AG04449 (cell line): ENCODE results near the gene CKAP2L.

Experiments used
- CTCF ChIA-PET: fragments of 350-600 bp; formaldehyde crosslinking; extraction: SDS; loops from one replicate; lab custom pipeline; 2021; ENCODE audit warnings: antibody characterized with exemption; lab: Yijun Ruan, JAX
- POLR2A ChIA-PET: fragments of 400-600, 350-600 bp; formaldehyde crosslinking; extraction: SDS; loops from one replicate; lab custom pipeline; 2020; ENCODE audit warnings: antibody characterized with exemption, inconsistent platforms; lab: Yijun Ruan, JAX
- DNase-seq: peaks from one replicate; pipeline ENCODE4 v3.0.0-alpha.2; 2010; ENCODE audit warnings: low read depth, low spot score
- H3K4me3 ChIP-seq: 2 replicates; pipeline ENCODE4 v1.5.1; 2011; ENCODE audit warnings: low read depth, mild to moderate bottlenecking, control low read depth, low read length
- TF ChIP-seq, protein P1 (sequence below): IDR thresholded peaks from one replicate; pipeline ENCODE4 v1.5.1; 2011; ENCODE audit warnings: mild to moderate bottlenecking, moderate library complexity, low read length, control low read depth, inconsistent platforms; ENCODE audit not compliant: insufficient read depth; ENCODE audit errors: missing control alignments

The CKAP2L gene

DNA sequence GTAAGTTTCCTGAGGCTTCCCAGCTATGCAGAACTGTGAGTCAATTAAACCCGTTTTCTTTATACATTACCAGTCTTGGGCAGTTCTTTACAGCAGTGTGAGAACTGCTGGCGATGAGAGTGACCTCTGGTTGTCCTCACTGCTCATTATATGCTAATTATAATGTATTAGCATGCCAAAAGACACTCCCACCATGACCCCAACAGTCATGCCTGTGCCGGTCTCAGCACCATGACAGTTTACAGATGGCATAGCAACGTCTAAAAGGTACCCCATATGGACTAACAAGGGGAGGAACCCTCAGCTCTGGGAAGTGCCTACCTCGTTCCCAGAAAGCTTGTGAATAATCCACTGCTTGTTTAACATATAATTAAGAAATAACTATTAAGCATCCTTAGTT, 28.0 kb upstream of the CKAP2L start:
- no peak for DNase-seq
- TF ChIP-seq, protein P1, sequence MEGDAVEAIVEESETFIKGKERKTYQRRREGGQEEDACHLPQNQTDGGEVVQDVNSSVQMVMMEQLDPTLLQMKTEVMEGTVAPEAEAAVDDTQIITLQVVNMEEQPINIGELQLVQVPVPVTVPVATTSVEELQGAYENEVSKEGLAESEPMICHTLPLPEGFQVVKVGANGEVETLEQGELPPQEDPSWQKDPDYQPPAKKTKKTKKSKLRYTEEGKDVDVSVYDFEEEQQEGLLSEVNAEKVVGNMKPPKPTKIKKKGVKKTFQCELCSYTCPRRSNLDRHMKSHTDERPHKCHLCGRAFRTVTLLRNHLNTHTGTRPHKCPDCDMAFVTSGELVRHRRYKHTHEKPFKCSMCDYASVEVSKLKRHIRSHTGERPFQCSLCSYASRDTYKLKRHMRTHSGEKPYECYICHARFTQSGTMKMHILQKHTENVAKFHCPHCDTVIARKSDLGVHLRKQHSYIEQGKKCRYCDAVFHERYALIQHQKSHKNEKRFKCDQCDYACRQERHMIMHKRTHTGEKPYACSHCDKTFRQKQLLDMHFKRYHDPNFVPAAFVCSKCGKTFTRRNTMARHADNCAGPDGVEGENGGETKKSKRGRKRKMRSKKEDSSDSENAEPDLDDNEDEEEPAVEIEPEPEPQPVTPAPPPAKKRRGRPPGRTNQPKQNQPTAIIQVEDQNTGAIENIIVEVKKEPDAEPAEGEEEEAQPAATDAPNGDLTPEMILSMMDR: no peak
- H3K4me3 ChIP-seq: no peak overlapping the region
- POLR2A ChIA-PET: no interaction called here
- CTCF ChIA-PET: interaction anchor here (1.1 kb wide), 1 partner anchor 11 kb away, joined by 3 read pairs; no protein-coding TSS in a partner anchor

GRCh38 chr2:112791693-112792230, 27.4 kb upstream of the CKAP2L start:
- POLR2A ChIA-PET: no interaction called here
- DNase-seq: no peak
- TF ChIP-seq, protein P1: no peak
- H3K4me3 ChIP-seq: no peak overlapping the region
- CTCF ChIA-PET: interaction anchor here (1.1 kb wide), 1 partner anchor 10 kb away, joined by 3 read pairs; no protein-coding TSS in a partner anchor

DNA sequence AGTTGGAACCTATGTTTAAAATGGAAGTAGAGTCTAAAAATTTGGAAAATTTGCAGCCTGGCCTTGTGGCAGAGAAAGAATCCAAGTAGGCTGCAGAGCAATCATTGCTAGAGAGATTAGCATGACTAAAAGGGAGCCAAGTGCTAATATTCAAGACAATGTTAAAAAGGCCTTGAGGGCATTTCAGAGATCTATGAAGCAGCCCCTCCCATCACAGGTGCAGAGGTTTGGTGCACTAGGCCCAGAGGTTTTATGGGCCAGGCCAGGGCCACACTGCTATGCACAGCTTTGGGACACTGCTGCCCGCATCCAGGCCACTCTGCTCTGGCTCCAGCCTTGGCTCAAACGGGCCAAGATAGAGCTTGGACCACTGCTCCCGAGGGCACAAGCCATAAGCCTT, 26.6 kb upstream of the CKAP2L start:
- POLR2A ChIA-PET: no interaction called here
- CTCF ChIA-PET: interaction anchor here (1.1 kb wide), 1 partner anchor 9 kb away, joined by 3 read pairs; no protein-coding TSS in a partner anchor
- no peak overlapping the region for H3K4me3 ChIP-seq
- DNase-seq: no peak
- TF ChIP-seq, protein P1: no peak

- ChIA-PET CTCF (interaction anchor here (1.2 kb wide), 1 partner anchor 41 kb away, joined by 3 read pairs; no protein-coding TSS in a partner anchor), POLR2A (no interaction called here)
- no peak overlapping the region for H3K4me3 ChIP-seq
- DNase-seq: no peak
- TF ChIP-seq, protein P1: no peak
Measured at GRCh38 chr2:112790305-112790704, 25.9 kb upstream of the CKAP2L start.

- ChIA-PET CTCF (interaction anchor here (1.4 kb wide), 1 partner anchor 39 kb away, joined by 4 read pairs; no protein-coding TSS in a partner anchor), POLR2A (no interaction called here)
- TF ChIP-seq, protein P1: no peak
- H3K4me3 ChIP-seq: no peak overlapping the region
- no peak for DNase-seq
Measured at GRCh38 chr2:112789186-112789585, 24.8 kb upstream of the CKAP2L start.

- no peak overlapping the region for H3K4me3 ChIP-seq
- CTCF ChIA-PET: interaction anchor here (1.4 kb wide), 1 partner anchor 39 kb away, joined by 4 read pairs; no protein-coding TSS in a partner anchor
Measured at GRCh38 chr2:112788653-112789052, 24.2 kb upstream of the CKAP2L start.

More at GRCh38 chr2:112788653-112789052, 24.2 kb upstream of the CKAP2L start:
- POLR2A ChIA-PET: no interaction called here
- DNase-seq: no peak
- TF ChIP-seq, protein P1: no peak
